ENCODE measurements around the gene IGDCC3. TPM values are rescaled to one million over a fixed set of nuclear protein-coding genes. Genes with fewer than 3 reads are reported as not detected.
A peak's percentile ranks its signal among the peaks of the same experiment; 100 is the strongest.

IGDCC3 gene
- total RNA-seq, 1 experiment from 2014 or later, result 0.32 TPM

- H3K27ac ChIP-seq (ENCODE audit: low read depth, low read length, poor library complexity, severe bottlenecking), result peak overlapping the region; percentile 70
- H3K9me3 ChIP-seq (ENCODE audit: low read depth, low read length, poor library complexity, severe bottlenecking), result no peaks in the 10 kb centered on the region
- TF ChIP-seq CTCF (conservative IDR thresholded peaks at IDR 0.05; ENCODE audit: low read depth, low read length), result no peak
- TF ChIP-seq EZH2 (IDR thresholded peaks at IDR 0.05; ENCODE audit: borderline replicate concordance, low read depth, low read length, poor library complexity, severe bottlenecking), result no peak
- no peaks in the 10 kb centered on the region for H3K36me3 ChIP-seq (ENCODE audit: insufficient read depth, low read length, poor library complexity, severe bottlenecking)
- no peak overlapping the region for H3K4me3 ChIP-seq (ENCODE audit: low read depth, low read length, poor library complexity, severe bottlenecking)
- CTCF ChIA-PET, result no interaction called here
- peaks cover 49% of the 10 kb centered on the region for H3K4me1 ChIP-seq (ENCODE audit: insufficient read depth, low read length, poor library complexity, severe bottlenecking)
- DNase-seq (ENCODE audit: low spot score), result peak; percentile 81
- intact Hi-C loops (cut with micrococcal nuclease; ENCODE audit: unreplicated experiment), result no loop called here
- POLR2A ChIA-PET (ENCODE audit: low non-redundant PET), result interaction anchor here (1.1 to 1.4 kb wide), 2 partner anchors 112 to 162 kb away, joined by 4 read pairs; partner anchors contain the start of gene RNU5B-1
- no peaks in the 10 kb centered on the region for H3K27me3 ChIP-seq (replicated peaks; ENCODE audit: insufficient read depth, low read depth, low read length, poor library complexity)
- no TSS peak for BruUV-seq (replicated peaks)
These were observed 39.1 kb upstream of the IGDCC3 start for GRCh38 chr15:65416845-65417416.

GRCh38 chr15:65414841-65415621 lies 37.2 kb upstream of the IGDCC3 start:
- Histone ChIP-seq H3K4me3 (ENCODE audit: low read depth, low read length, poor library complexity, severe bottlenecking) (no peak overlapping the region), H3K27me3 (replicated peaks; ENCODE audit: insufficient read depth, low read depth, low read length, poor library complexity) (no peaks in the 10 kb centered on the region), H3K27ac (ENCODE audit: low read depth, low read length, poor library complexity, severe bottlenecking) (peak overlapping the region; percentile 56), H3K36me3 (ENCODE audit: insufficient read depth, low read length, poor library complexity, severe bottlenecking) (no peaks in the 10 kb centered on the region), H3K4me1 (ENCODE audit: insufficient read depth, low read length, poor library complexity, severe bottlenecking) (peaks cover 36% of the 10 kb centered on the region), H3K9me3 (ENCODE audit: low read depth, low read length, poor library complexity, severe bottlenecking) (no peaks in the 10 kb centered on the region)
- DNase-seq (ENCODE audit: low spot score), result peak; percentile 94
- CTCF ChIA-PET, result interaction anchor here (0.6 kb wide), 2 partner anchors 16 to 74 kb away, joined by 4 to 14 read pairs; no protein-coding TSS in a partner anchor
- POLR2A ChIA-PET (ENCODE audit: low non-redundant PET), result interaction anchor here (0.6 kb wide), 1 partner anchor 128 kb away, joined by 4 read pairs; no protein-coding TSS in a partner anchor
- BruUV-seq (replicated peaks), result no TSS peak
- intact Hi-C loops (cut with micrococcal nuclease; ENCODE audit: unreplicated experiment), result no loop called here
- TF ChIP-seq EZH2 (IDR thresholded peaks at IDR 0.05; ENCODE audit: borderline replicate concordance, low read depth, low read length, poor library complexity, severe bottlenecking), result no peak
- 0 out of 2 replicates have a peak, but pooled peaks have one; percentile 21 for TF ChIP-seq CTCF (conservative IDR thresholded peaks at IDR 0.05; ENCODE audit: low read depth, low read length)

- ChIA-PET POLR2A (ENCODE audit: low non-redundant PET) (no interaction called here), CTCF (no interaction called here)
- intact Hi-C loops (cut with micrococcal nuclease; ENCODE audit: unreplicated experiment), result no loop called here
- no peaks in the 10 kb centered on the region for H3K9me3 ChIP-seq (ENCODE audit: low read depth, low read length, poor library complexity, severe bottlenecking)
- no peak overlapping the region for H3K4me3 ChIP-seq (ENCODE audit: low read depth, low read length, poor library complexity, severe bottlenecking)
- no peak overlapping the region for H3K27ac ChIP-seq (ENCODE audit: low read depth, low read length, poor library complexity, severe bottlenecking)
- H3K27me3 ChIP-seq (replicated peaks; ENCODE audit: insufficient read depth, low read depth, low read length, poor library complexity), result no peaks in the 10 kb centered on the region
- peaks cover 36% of the 10 kb centered on the region for H3K4me1 ChIP-seq (ENCODE audit: insufficient read depth, low read length, poor library complexity, severe bottlenecking)
- no peak for DNase-seq (ENCODE audit: low spot score)
- TF ChIP-seq EZH2 (IDR thresholded peaks at IDR 0.05; ENCODE audit: borderline replicate concordance, low read depth, low read length, poor library complexity, severe bottlenecking) (no peak), CTCF (conservative IDR thresholded peaks at IDR 0.05; ENCODE audit: low read depth, low read length) (no peak)
- no peaks in the 10 kb centered on the region for H3K36me3 ChIP-seq (ENCODE audit: insufficient read depth, low read length, poor library complexity, severe bottlenecking)
- BruUV-seq (replicated peaks), result no TSS peak
These were observed 36.0 kb upstream of the IGDCC3 start for GRCh38 chr15:65413760-65414144.

Data from A673 (cell line).